ENCODE data around the gene GLP1R. TPM values are rescaled to one million over a fixed set of nuclear protein-coding genes. Genes with fewer than 3 reads are reported as not detected.

The GLP1R gene
- total RNA-seq, 1 experiment from 2014 or later, result 0.85 TPM

DNA sequence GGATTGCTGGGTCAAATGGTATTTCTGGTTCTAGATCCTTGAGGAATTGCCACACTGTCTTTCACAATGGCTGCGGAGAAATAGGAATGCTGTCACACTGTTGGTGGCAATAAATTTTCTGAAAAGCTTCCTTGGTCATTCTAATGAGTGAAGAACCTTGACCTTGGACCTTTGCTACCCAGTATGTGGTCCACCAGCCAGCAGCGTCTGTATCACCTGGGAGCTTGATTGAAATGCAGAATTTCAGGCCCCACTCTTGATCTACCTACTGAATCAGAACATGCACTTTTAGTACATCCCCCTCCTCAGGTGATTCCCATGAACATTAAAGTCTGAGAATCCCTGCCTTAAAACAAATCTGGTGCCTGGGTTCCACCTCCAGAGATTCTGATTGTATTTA, 27.5 kb upstream of the GLP1R start:
- Histone ChIP-seq H3K9me3 (ENCODE audit: control insufficient read depth, low read depth, low read length) (no peaks in the 10 kb centered on the region), H4K20me1 (ENCODE audit: control insufficient read depth, insufficient read depth, insufficient read length) (no peaks in the 10 kb centered on the region), H4K8ac (replicated peaks; ENCODE audit: insufficient read length, low read depth, low read length) (no peak overlapping the region), H4K91ac (ENCODE audit: insufficient read length, low read depth, low read length) (no peak overlapping the region), H3K79me2 (ENCODE audit: insufficient read depth, low read length) (no peaks in the 10 kb centered on the region), H4K5ac (ENCODE audit: insufficient read length, low read depth, low read length) (no peak overlapping the region), H3K4ac (ENCODE audit: low read depth, low read length) (no peak overlapping the region), H3K4me2 (ENCODE audit: insufficient read depth, insufficient read length, low read length) (no peak overlapping the region), H3K14ac (ENCODE audit: insufficient read depth, low read length) (no peak overlapping the region), H3K56ac (ENCODE audit: insufficient read length, low read depth, low read length) (no peak overlapping the region), H3K23me2 (ENCODE audit: insufficient read length, low read depth, low read length, poor library complexity, severe bottlenecking) (no peaks in the 10 kb centered on the region), H3K79me1 (ENCODE audit: insufficient read depth, low read depth, low read length, poor library complexity, severe bottlenecking) (no peaks in the 10 kb centered on the region), H3K9ac (ENCODE audit: extremely low read depth, insufficient read length, low read length) (no peak overlapping the region), H2BK20ac (ENCODE audit: low read depth, low read length, poor library complexity, severe bottlenecking) (no peak overlapping the region), H3K27ac (ENCODE audit: insufficient read length, low read depth, low read length) (no peak overlapping the region), H3K4me1 (ENCODE audit: insufficient read depth, low read length) (no peaks in the 10 kb centered on the region), H2AFZ (ENCODE audit: low read length) (no peak overlapping the region), H3K27me3 (ENCODE audit: insufficient read depth, low read length) (no peaks in the 10 kb centered on the region), H3K23ac (ENCODE audit: insufficient read length, low read depth, low read length) (no peak overlapping the region), H2BK120ac (ENCODE audit: low read depth, low read length, poor library complexity, severe bottlenecking) (no peak overlapping the region), H2BK5ac (ENCODE audit: insufficient read length, low read length) (no peak overlapping the region), H3T11ph (ENCODE audit: low read length) (no peak overlapping the region), H3K18ac (ENCODE audit: insufficient read length, low read depth, low read length) (no peak overlapping the region), H2BK12ac (ENCODE audit: insufficient read length, low read depth, low read length) (no peak overlapping the region), H2BK15ac (ENCODE audit: low read depth, low read length) (no peak overlapping the region), H2AK5ac (ENCODE audit: insufficient read length, low read length) (no peak overlapping the region)
- H3K27me3 Mint-ChIP-seq (ENCODE audit: low read depth), result peaks cover 8% of the 10 kb centered on the region
- H3K4me1 Mint-ChIP-seq, result peaks cover under 1 to 1% of the 10 kb centered on the region in 2 experiments
- no peak overlapping the region for H3K27ac Mint-ChIP-seq
- no CpG with 5 or more reads among the region's 2 CpGs for WGBS (ENCODE audit: extremely low coverage, insufficient read length, low lambda C conversion rate)
- no peaks in the 10 kb centered on the region for H3K36me3 Mint-ChIP-seq (ENCODE audit: insufficient read depth in 1 of 3, low read depth in 3 of 3)
- no peak overlapping the region for H3K4me3 Mint-ChIP-seq
- H3K9me3 Mint-ChIP-seq, result no peaks in the 10 kb centered on the region
- no peak for TF ChIP-seq CTCF (conservative IDR thresholded peaks at IDR 0.05)
- no peak for DNase-seq
